ENCODE measurements around the gene IRF2BP2.

- no peak for TF ChIP-seq REST (tag by site-specific recombination; IDR thresholded peaks at IDR 0.05)
- no peak for TF ChIP-seq CTCF (tag by site-specific recombination; IDR thresholded peaks at IDR 0.05)
- no peak for TF ChIP-seq ZNF341 (tag by site-specific recombination; IDR thresholded peaks at IDR 0.05; ENCODE audit: low read depth)
- TF ChIP-seq ZBTB8A (tag by site-specific recombination; IDR thresholded peaks at IDR 0.05) = no peak
- no peak for TF ChIP-seq ATF2 (tag by site-specific recombination; IDR thresholded peaks at IDR 0.05; ENCODE audit: low read depth)
- no peak for TF ChIP-seq ZNF777 (tag by site-specific recombination; IDR thresholded peaks at IDR 0.05; ENCODE audit: borderline replicate concordance)
- TF ChIP-seq ZNF433 (tag by site-specific recombination; IDR thresholded peaks at IDR 0.05; ENCODE audit: low read depth) = no peak
- TF ChIP-seq ZNF292 (tag by site-specific recombination; IDR thresholded peaks at IDR 0.05; ENCODE audit: borderline replicate concordance, low read depth) = no peak
- TF ChIP-seq ZNF140 (tag by site-specific recombination; IDR thresholded peaks at IDR 0.05) = no peak
- TF ChIP-seq ZNF623 (tag by site-specific recombination; IDR thresholded peaks at IDR 0.05) = no peak
- TF ChIP-seq ZNF175 (tag by site-specific recombination; IDR thresholded peaks at IDR 0.05) = no peak
- no peak for TF ChIP-seq ZNF555 (tag by site-specific recombination; conservative IDR thresholded peaks at IDR 0.05)
Observed at GRCh38 chr1:234627009-234627950, 17.3 kb upstream of the IRF2BP2 start.

Data from HEK293 (cell line).